SK-N-SH treated with all-trans-retinoic acid at 6 μM for 48 hours (cell line): Measurements from ENCODE around the gene EPC2.

ENCODE experiments used
- ATAC-seq: fragments of 200-7000 bp; cut with Tn5 transposase; 3 replicates; pipeline ENCODE4 v1.9.1; 2020; ENCODE audit warnings: mild to moderate bottlenecking, moderate library complexity
- ARNTL ChIP-seq: fragments of 450-650 bp; formaldehyde crosslinking; IDR thresholded peaks from 2 replicates; pipeline ENCODE4 v1.5.0; 2020; ENCODE audit warnings: low read depth, mild to moderate bottlenecking, moderate library complexity, borderline replicate concordance
- BACH2 ChIP-seq: fragments of 250-450 bp; sonication (Bioruptor Pico); IDR thresholded peaks from 2 replicates; pipeline ENCODE4 v1.9.0; 2021; ENCODE audit warnings: mild to moderate bottlenecking, borderline replicate concordance
- CREB5 ChIP-seq: fragments of 250-450 bp; sonication (Bioruptor Pico); IDR thresholded peaks from 2 replicates; pipeline ENCODE4 v1.5.1; 2020; ENCODE audit warnings: low read depth, mild to moderate bottlenecking, moderate library complexity
- CSDC2 ChIP-seq: fragments of 250-450 bp; sonication (Bioruptor Pico); IDR thresholded peaks from 2 replicates; pipeline ENCODE4 v1.5.0; 2020; ENCODE audit warnings: mild to moderate bottlenecking, moderate library complexity
- CSRNP3 ChIP-seq: fragments of 250-450 bp; sonication (Bioruptor Pico); IDR thresholded peaks from 2 replicates; pipeline ENCODE4 v1.5.1; 2021; ENCODE audit warnings: mild to moderate bottlenecking, moderate library complexity
- ESRRG ChIP-seq: fragments of 250-450 bp; sonication (Bioruptor Pico); IDR thresholded peaks from 2 replicates; pipeline ENCODE4 v1.6.1; 2021; ENCODE audit warnings: mild to moderate bottlenecking
- GLIS3 ChIP-seq: fragments of 250-450 bp; sonication (Bioruptor Pico); IDR thresholded peaks from 2 replicates; pipeline ENCODE4 v1.5.0; 2020; ENCODE audit warnings: mild to moderate bottlenecking, moderate library complexity
- ISL1 ChIP-seq: fragments of 250-450 bp; sonication (Bioruptor Pico); IDR thresholded peaks from 2 replicates; pipeline ENCODE4 v2.1.2; 2022; ENCODE audit warnings: mild to moderate bottlenecking, moderate library complexity
- OSR1 ChIP-seq: fragments of 250-450 bp; sonication (Bioruptor Pico); IDR thresholded peaks from 2 replicates; pipeline ENCODE4 v1.8.0; 2022; ENCODE audit warnings: moderate library complexity, mild to moderate bottlenecking, inconsistent platforms
- PATZ1 ChIP-seq: fragments of 250-450 bp; sonication (Bioruptor Pico); IDR thresholded peaks from 2 replicates; pipeline ENCODE4 v1.8.0; 2020; ENCODE audit warnings: mild to moderate bottlenecking, moderate library complexity, borderline replicate concordance
- POU6F1 ChIP-seq: fragments of 250-450 bp; sonication (Bioruptor Pico); IDR thresholded peaks from 2 replicates; pipeline ENCODE4 v1.8.0; 2021; ENCODE audit warnings: low read depth, mild to moderate bottlenecking, moderate library complexity, borderline replicate concordance
- PPARA ChIP-seq: fragments of 250-450 bp; sonication (Bioruptor Pico); IDR thresholded peaks from 2 replicates; pipeline ENCODE4 v1.5.0; 2020; ENCODE audit warnings: mild to moderate bottlenecking, borderline replicate concordance
- SNAI2 ChIP-seq: fragments of 250-450 bp; sonication (Bioruptor Pico); IDR thresholded peaks from 2 replicates; pipeline ENCODE4 v1.5.0; 2020; ENCODE audit warnings: mild to moderate bottlenecking, moderate library complexity
- TCF4 ChIP-seq: fragments of 250-450 bp; sonication (Bioruptor Pico); IDR thresholded peaks from 2 replicates; pipeline ENCODE4 v1.8.0; 2021; ENCODE audit warnings: mild to moderate bottlenecking, moderate library complexity, borderline replicate concordance
- TOX ChIP-seq: fragments of 250-450 bp; sonication (Bioruptor Pico); IDR thresholded peaks from 2 replicates; pipeline ENCODE4 v1.8.0; 2021; ENCODE audit warnings: mild to moderate bottlenecking, moderate library complexity, borderline replicate concordance
- TSHZ2 ChIP-seq: fragments of 250-450 bp; sonication (Bioruptor Pico); IDR thresholded peaks from 2 replicates; pipeline ENCODE4 v1.5.0; 2020; ENCODE audit warnings: mild to moderate bottlenecking, moderate library complexity
- ZC3H10 ChIP-seq: fragments of 250-450 bp; sonication (Bioruptor Pico); IDR thresholded peaks from 2 replicates; pipeline ENCODE4 v1.5.1; 2021; ENCODE audit warnings: mild to moderate bottlenecking, moderate library complexity
- ZFP3 ChIP-seq: fragments of 250-450 bp; sonication (Bioruptor Pico); IDR thresholded peaks from 2 replicates; pipeline ENCODE4 v1.5.0; 2020; ENCODE audit warnings: mild to moderate bottlenecking, moderate library complexity
- ZFP30 ChIP-seq: fragments of 450-650 bp; formaldehyde crosslinking; IDR thresholded peaks from 2 replicates; pipeline ENCODE4 v1.5.0; 2022; ENCODE audit warnings: mild to moderate bottlenecking, moderate library complexity
- ZNF565 ChIP-seq: fragments of 450-650 bp; formaldehyde crosslinking; conservative IDR thresholded peaks from 2 replicates; pipeline ENCODE4 v1.5.0; 2020; ENCODE audit warnings: low read depth, mild to moderate bottlenecking, moderate library complexity
- ZNF70 ChIP-seq: fragments of 450-650 bp; formaldehyde crosslinking; IDR thresholded peaks from 2 replicates; pipeline ENCODE4 v1.5.0; 2020; ENCODE audit warnings: mild to moderate bottlenecking, moderate library complexity
- ZNF8 ChIP-seq: fragments of 450-650 bp; formaldehyde crosslinking; IDR thresholded peaks from 2 replicates; pipeline ENCODE4 v1.5.0; 2020; ENCODE audit warnings: mild to moderate bottlenecking, moderate library complexity

The EPC2 gene

GRCh38 chr2:148754864-148755263, 110.3 kb downstream of the EPC2 start (continued):
- TF ChIP-seq TOX (CRISPR knock-in tag) (no peak), ZFP3 (CRISPR knock-in tag) (no peak), ISL1 (no peak), ZFP30 (no peak), GLIS3 (CRISPR knock-in tag) (no peak), PATZ1 (CRISPR knock-in tag) (no peak), CREB5 (CRISPR knock-in tag) (no peak), ESRRG (CRISPR knock-in tag) (no peak), CSDC2 (CRISPR knock-in tag) (no peak), OSR1 (no peak), ZNF70 (CRISPR knock-in tag) (no peak)

GRCh38 chr2:148756292-148756975, 111.9 kb downstream of the EPC2 start:
- ATAC-seq = peak; percentile 90
- TF ChIP-seq ARNTL (CRISPR knock-in tag) (no peak), ZNF8 (no peak), BACH2 (CRISPR knock-in tag) (no peak), PPARA (CRISPR knock-in tag) (no peak), TOX (CRISPR knock-in tag) (no peak), TSHZ2 (no peak), ZFP30 (no peak), CREB5 (CRISPR knock-in tag) (no peak), GLIS3 (CRISPR knock-in tag) (no peak), ZC3H10 (CRISPR knock-in tag) (no peak), ISL1 (no peak), OSR1 (no peak), CSDC2 (CRISPR knock-in tag) (no peak), SNAI2 (CRISPR knock-in tag) (no peak), PATZ1 (CRISPR knock-in tag) (no peak)
- TF ChIP-seq, all 23 proteins: peak for 0

- ATAC-seq = no peak
- TF ChIP-seq GLIS3 (CRISPR knock-in tag) (no peak), TCF4 (no peak), TOX (CRISPR knock-in tag) (no peak), OSR1 (no peak), ZNF565 (CRISPR knock-in tag) (no peak), CSDC2 (CRISPR knock-in tag) (no peak), ZNF70 (CRISPR knock-in tag) (no peak), CSRNP3 (CRISPR knock-in tag) (no peak), SNAI2 (CRISPR knock-in tag) (no peak), ZC3H10 (CRISPR knock-in tag) (no peak), ZNF8 (no peak), ARNTL (CRISPR knock-in tag) (no peak), POU6F1 (CRISPR knock-in tag) (no peak)
Measured at GRCh38 chr2:148764815-148765214, 120.3 kb downstream of the EPC2 start.
